Esophagus squamous epithelium (tissue), 5 donors: ENCODE data around the gene POMGNT2. TPM values are rescaled to one million over a fixed set of nuclear protein-coding genes. Genes with fewer than 3 reads are reported as not detected.

ENCODE experiments used
- DNase-seq: peaks from one replicate; lab custom pipeline; 2025; lab: John Stamatoyannopoulos, UW
- H3K27ac ChIP-seq, 4 donors: fragments of 200-600 bp; sonication (generic); one replicate each; pipeline ENCODE4 v1.5.1; 2016 to 2019; ENCODE audit warnings: mild to moderate bottlenecking in 1 of 4
- H3K27me3 ChIP-seq, 4 donors: fragments of 200-600 bp; sonication (generic); 1 replicate in 3 of 4; 2 replicates in 1 of 4; pipeline versions ENCODE4 v1.5.1 to v1.6.0; 2017 to 2021; ENCODE audit warnings: antibody characterized with exemption in 1 of 4
- H3K36me3 ChIP-seq, 3 donors: fragments of 200-600 bp; sonication (generic); one replicate each; pipeline ENCODE4 v1.5.1; 2016 to 2019
- H3K4me1 ChIP-seq, 3 donors: fragments of 200-600 bp; sonication (generic); one replicate each; pipeline ENCODE4 v1.5.1; 2017 to 2019
- H3K4me3 ChIP-seq, 4 donors: fragments of 200-600 bp; sonication (generic); 1 replicate in 3 of 4; 2 replicates in 1 of 4; pipeline ENCODE4 v1.5.1; 2016 to 2019; ENCODE audit warnings: mild to moderate bottlenecking in 2 of 4, moderate library complexity in 1 of 4
- H3K9me3 ChIP-seq, 3 donors: fragments of 200-600 bp; sonication (generic); one replicate each; pipeline ENCODE4 v1.5.1; 2016 to 2019
- POLR2A ChIP-seq, 4 donors: fragments of 450-650 bp; IDR thresholded peaks; one replicate each; pipeline ENCODE4 v1.6.1; 2017; ENCODE audit warnings: antibody characterized with exemption in 4 of 4, mild to moderate bottlenecking in 4 of 4, moderate library complexity in 3 of 4
- WGBS, 2 donors: methylation state at CpG; one replicate each; pipeline ENCODE4 v1.1.5; 2018; 5-methylcytosine and 5-hydroxymethylcytosine counted together
- intact Hi-C: fragments of 100-400 bp; cut with DNase I; formaldehyde crosslinking; loops from one replicate; pipeline ENCODE4 v1.15.0; 2022
- total RNA-seq, 4 donors: library from RNA; depleted of rRNA; stranded (reverse); fragments of >200 nt; gene quantifications; one replicate each; pipeline ENCODE4 v1.1.0, GENCODE V29; 2016
- TF ChIP-seq, protein P1 (sequence below), 6 experiments: fragments of 450-650 bp in 4 of 6; fragments of 200-600 bp in 2 of 6; sonication (generic) in 2 of 6; IDR thresholded peaks; one replicate each; pipeline ENCODE4 v1.5.1; 2016 to 2019; ENCODE audit warnings: antibody characterized with exemption in 6 of 6, mild to moderate bottlenecking in 4 of 6, moderate library complexity in 4 of 6
- donor health status: DM: yes; HTN: yes; CAD: no.

The POMGNT2 gene
- total RNA-seq, 4 donors from 2014 or later: 4.4 to 14.0 (median 9.0) TPM

GRCh38 chr3:43148033-43148432 lies 42.2 kb upstream of the POMGNT2 start:
- Histone ChIP-seq H3K4me1 (peaks cover 2 to 11% (median 4%) of the 10 kb centered on the region in 3 donors), H3K9me3 (no peaks in the 10 kb centered on the region), H3K27me3 (peaks cover 0 to 4% (median 0%) of the 10 kb centered on the region in 4 donors), H3K36me3 (no peaks in the 10 kb centered on the region), H3K4me3 (no peak overlapping the region), H3K27ac (no peak overlapping the region)
- DNase-seq: no peak
- intact Hi-C loops: no loop called here
- TF ChIP-seq POLR2A (IDR thresholded peaks at IDR 0.05): no peak
- TF ChIP-seq, protein P1, sequence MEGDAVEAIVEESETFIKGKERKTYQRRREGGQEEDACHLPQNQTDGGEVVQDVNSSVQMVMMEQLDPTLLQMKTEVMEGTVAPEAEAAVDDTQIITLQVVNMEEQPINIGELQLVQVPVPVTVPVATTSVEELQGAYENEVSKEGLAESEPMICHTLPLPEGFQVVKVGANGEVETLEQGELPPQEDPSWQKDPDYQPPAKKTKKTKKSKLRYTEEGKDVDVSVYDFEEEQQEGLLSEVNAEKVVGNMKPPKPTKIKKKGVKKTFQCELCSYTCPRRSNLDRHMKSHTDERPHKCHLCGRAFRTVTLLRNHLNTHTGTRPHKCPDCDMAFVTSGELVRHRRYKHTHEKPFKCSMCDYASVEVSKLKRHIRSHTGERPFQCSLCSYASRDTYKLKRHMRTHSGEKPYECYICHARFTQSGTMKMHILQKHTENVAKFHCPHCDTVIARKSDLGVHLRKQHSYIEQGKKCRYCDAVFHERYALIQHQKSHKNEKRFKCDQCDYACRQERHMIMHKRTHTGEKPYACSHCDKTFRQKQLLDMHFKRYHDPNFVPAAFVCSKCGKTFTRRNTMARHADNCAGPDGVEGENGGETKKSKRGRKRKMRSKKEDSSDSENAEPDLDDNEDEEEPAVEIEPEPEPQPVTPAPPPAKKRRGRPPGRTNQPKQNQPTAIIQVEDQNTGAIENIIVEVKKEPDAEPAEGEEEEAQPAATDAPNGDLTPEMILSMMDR (IDR thresholded peaks at IDR 0.05): no peak

DNA sequence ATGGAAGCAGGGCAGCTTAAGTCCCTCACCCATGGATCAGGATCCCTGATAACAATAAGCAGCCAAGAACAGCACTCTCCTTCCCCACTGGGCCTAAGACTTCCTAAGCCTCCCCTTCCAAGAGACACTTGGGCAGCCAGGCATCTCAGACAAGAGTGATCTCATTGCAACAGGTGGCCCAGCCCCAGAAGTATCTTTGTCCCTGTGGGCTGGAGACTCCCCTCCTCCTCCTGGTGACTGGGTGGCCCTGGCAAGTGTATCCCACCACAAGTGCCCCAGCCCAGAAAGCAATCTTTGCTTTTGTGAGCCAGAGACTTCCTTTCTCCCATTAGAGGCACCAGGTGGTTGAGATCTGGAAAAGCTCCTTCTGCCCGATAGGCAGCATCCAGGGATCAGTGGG lies 40.7 kb upstream of the POMGNT2 start:
- intact Hi-C loops: no loop called here

GRCh38 chr3:43144761-43145490 lies 39.0 kb upstream of the POMGNT2 start:
- DNase-seq: no peak
- H3K27me3 ChIP-seq: no peaks in the 10 kb centered on the region
- no peak overlapping the region for H3K27ac ChIP-seq
- no peaks in the 10 kb centered on the region for H3K9me3 ChIP-seq
- TF ChIP-seq POLR2A (IDR thresholded peaks at IDR 0.05): no peak
- TF ChIP-seq, protein P1 (IDR thresholded peaks at IDR 0.05): no peak
- H3K4me1 ChIP-seq: no peaks in the 10 kb centered on the region
- intact Hi-C loops: no loop called here
- 26 to 49% methylated on average over 7 of the region's 7 CpGs for WGBS, 2 donors
- H3K36me3 ChIP-seq: no peaks in the 10 kb centered on the region
- H3K4me3 ChIP-seq: no peak overlapping the region

More for the DNA sequence above, 40.7 kb upstream of the POMGNT2 start:
- Histone ChIP-seq H3K9me3 (no peaks in the 10 kb centered on the region), H3K27me3 (peaks cover 0 to under 1% (median 0%) of the 10 kb centered on the region in 4 donors), H3K36me3 (no peaks in the 10 kb centered on the region), H3K27ac (no peak overlapping the region), H3K4me3 (no peak overlapping the region), H3K4me1 (no peaks in the 10 kb centered on the region)
- 80% methylated on average over 1 of the region's 1 CpG; no CpG with 5 or more reads in 1 of the 2 donors for WGBS, 2 donors
- no peak for DNase-seq
- no peak for TF ChIP-seq POLR2A (IDR thresholded peaks at IDR 0.05)
- TF ChIP-seq, protein P1 (IDR thresholded peaks at IDR 0.05): no peak

DNA sequence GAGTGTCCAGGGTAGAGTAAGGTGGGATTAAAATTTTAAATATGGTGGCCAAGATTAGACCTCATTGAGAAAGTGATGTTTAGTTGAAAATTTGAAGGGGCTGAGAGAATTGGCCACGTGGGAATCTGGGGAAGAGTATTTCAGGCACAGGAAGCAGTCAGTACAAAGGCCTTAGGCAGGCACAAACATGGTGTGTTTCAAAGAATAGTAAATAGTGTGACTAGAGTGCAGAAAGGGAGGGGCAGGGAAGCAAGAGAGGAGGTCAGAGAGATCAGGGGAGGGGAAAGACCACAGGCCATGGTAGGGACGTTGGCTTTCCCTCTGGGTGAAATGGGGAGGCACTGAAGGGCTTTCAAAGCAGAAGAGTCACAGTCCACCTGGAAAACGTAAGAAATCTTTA lies 36.6 kb upstream of the POMGNT2 start:
- Histone ChIP-seq H3K27ac (no peak overlapping the region), H3K36me3 (no peaks in the 10 kb centered on the region), H3K9me3 (no peaks in the 10 kb centered on the region), H3K4me3 (no peak overlapping the region), H3K4me1 (no peaks in the 10 kb centered on the region), H3K27me3 (no peaks in the 10 kb centered on the region)
- no peak for DNase-seq
- 28 to 33% methylated on average over 3 of the region's 3 CpGs for WGBS, 2 donors
- intact Hi-C loops: no loop called here
- TF ChIP-seq, protein P1 (IDR thresholded peaks at IDR 0.05): no peak
- no peak for TF ChIP-seq POLR2A (IDR thresholded peaks at IDR 0.05)

- TF ChIP-seq POLR2A (IDR thresholded peaks at IDR 0.05): no peak
- TF ChIP-seq, protein P1 (IDR thresholded peaks at IDR 0.05): no peak
- DNase-seq: no peak
- Histone ChIP-seq H3K4me3 (no peak overlapping the region), H3K27me3 (no peaks in the 10 kb centered on the region), H3K9me3 (no peaks in the 10 kb centered on the region), H3K4me1 (no peaks in the 10 kb centered on the region), H3K27ac (no peak overlapping the region), H3K36me3 (no peaks in the 10 kb centered on the region)
- intact Hi-C loops: no loop called here
- WGBS, 2 donors: 69 to 89% methylated on average over 4 of the region's 4 CpGs
Observed at GRCh38 chr3:43138488-43139231, 32.8 kb upstream of the POMGNT2 start.
